Retinal pigment epithelial cell (primary cell): ENCODE measurements around the gene SYNDIG1L.

Source experiments
- DNase-seq: peaks from one replicate; pipeline ENCODE4 v3.0.0-alpha.2; 2010; ENCODE audit warnings: low read depth
- H3K4me3 ChIP-seq: 2 replicates; pipeline ENCODE4 v1.5.1; 2011; ENCODE audit warnings: mild to moderate bottlenecking, low read length, control low read depth, moderate library complexity
- TF ChIP-seq, protein P1 (sequence below): conservative IDR thresholded peaks from 2 replicates; pipeline ENCODE4 v1.5.1; 2011; ENCODE audit warnings: low read depth, low read length, control low read depth, inconsistent platforms

The SYNDIG1L gene

DNA sequence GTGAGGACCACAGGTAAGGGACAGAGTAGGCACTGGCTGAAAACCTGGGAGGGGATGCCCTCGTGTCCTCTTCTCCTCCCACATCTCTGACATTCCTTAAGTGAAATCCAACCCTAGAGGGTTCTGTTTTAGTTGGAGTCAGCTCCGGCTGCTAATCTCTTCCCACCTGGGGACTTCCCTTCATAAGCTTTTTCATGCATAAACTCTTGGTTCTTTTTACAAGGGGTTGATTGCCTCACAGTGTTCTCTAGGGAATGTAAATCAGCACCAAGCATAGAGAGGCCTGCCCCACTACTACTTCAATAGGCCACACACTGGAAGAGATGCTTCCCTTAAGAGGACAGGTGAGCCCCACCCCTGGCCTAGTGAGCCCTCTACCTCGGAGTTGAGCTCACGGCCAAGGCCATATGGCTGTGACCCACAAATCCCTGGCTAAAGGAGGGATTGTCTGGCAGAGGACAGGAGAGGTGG lies 3.2 kb upstream of the SYNDIG1L start:
- TF ChIP-seq, protein P1, sequence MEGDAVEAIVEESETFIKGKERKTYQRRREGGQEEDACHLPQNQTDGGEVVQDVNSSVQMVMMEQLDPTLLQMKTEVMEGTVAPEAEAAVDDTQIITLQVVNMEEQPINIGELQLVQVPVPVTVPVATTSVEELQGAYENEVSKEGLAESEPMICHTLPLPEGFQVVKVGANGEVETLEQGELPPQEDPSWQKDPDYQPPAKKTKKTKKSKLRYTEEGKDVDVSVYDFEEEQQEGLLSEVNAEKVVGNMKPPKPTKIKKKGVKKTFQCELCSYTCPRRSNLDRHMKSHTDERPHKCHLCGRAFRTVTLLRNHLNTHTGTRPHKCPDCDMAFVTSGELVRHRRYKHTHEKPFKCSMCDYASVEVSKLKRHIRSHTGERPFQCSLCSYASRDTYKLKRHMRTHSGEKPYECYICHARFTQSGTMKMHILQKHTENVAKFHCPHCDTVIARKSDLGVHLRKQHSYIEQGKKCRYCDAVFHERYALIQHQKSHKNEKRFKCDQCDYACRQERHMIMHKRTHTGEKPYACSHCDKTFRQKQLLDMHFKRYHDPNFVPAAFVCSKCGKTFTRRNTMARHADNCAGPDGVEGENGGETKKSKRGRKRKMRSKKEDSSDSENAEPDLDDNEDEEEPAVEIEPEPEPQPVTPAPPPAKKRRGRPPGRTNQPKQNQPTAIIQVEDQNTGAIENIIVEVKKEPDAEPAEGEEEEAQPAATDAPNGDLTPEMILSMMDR: no peak
- DNase-seq: no peak

GRCh38 chr14:74427651-74428050 lies 1.6 kb upstream of the SYNDIG1L start:
- TF ChIP-seq, protein P1: no peak

More for the DNA sequence above, 3.2 kb upstream of the SYNDIG1L start:
- H3K4me3 ChIP-seq: no peak overlapping the region

GRCh38 chr14:74425525-74426201 lies 347 bp downstream of the SYNDIG1L start:
- TF ChIP-seq, protein P1: no peak
- no peak for DNase-seq

More at GRCh38 chr14:74427651-74428050, 1.6 kb upstream of the SYNDIG1L start:
- no peak for DNase-seq
- no peak overlapping the region for H3K4me3 ChIP-seq

DNA sequence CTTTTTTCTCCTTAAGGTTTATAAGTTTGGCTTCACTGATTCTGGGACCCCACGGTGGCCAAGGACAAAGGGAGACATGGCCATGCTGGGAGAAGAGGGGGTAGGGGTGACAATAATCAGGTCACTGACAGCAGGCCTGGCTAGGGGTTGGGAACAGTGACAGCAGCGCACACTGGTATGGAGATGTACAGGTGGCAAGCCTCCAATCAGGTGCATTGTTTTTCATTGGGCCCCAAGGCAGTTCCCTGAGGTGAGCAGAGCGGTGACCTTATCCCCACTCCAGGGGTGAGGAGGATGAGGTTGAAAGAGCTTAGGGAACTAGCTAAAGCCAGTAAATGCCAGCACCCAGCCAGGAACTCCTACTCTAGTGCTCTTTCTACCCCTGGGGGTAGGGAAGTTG lies 1.4 kb downstream of the SYNDIG1L start:
- TF ChIP-seq, protein P1: no peak

More at GRCh38 chr14:74425525-74426201, 347 bp downstream of the SYNDIG1L start:
- no peak overlapping the region for H3K4me3 ChIP-seq

GRCh38 chr14:74423246-74423645 lies 2.8 kb downstream of the SYNDIG1L start:
- DNase-seq: no peak

More for the DNA sequence above, 1.4 kb downstream of the SYNDIG1L start:
- no peak for DNase-seq
- H3K4me3 ChIP-seq: no peak overlapping the region

GRCh38 chr14:74421981-74422380 lies 4.0 kb downstream of the SYNDIG1L start:
- DNase-seq: no peak
- TF ChIP-seq, protein P1: no peak

More at GRCh38 chr14:74423246-74423645, 2.8 kb downstream of the SYNDIG1L start:
- H3K4me3 ChIP-seq: no peak overlapping the region
- TF ChIP-seq, protein P1: no peak

DNA sequence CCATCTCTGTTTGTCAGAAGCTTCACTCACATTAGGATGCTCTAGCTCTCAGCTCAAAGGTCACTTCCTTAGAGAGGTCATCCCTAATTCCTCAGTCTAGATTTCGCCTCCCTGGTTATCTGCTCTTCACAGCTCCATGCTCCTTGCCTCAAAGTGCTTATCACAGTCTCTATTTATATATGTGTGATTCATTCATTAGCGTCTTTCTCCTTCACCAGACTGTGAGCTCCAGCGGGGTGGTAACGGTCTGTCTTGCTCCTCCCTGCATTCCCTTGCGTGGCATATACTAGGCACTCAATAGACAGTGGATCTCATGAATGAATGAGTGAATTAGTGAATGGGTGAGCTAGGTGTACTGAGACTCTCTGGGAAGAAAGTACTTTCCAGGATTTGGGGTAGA lies 6.9 kb downstream of the SYNDIG1L start:
- TF ChIP-seq, protein P1: no peak
- DNase-seq: no peak
- no peak overlapping the region for H3K4me3 ChIP-seq

More at GRCh38 chr14:74421981-74422380, 4.0 kb downstream of the SYNDIG1L start:
- no peak overlapping the region for H3K4me3 ChIP-seq
